ENCODE measurements around the gene SLC26A1.

Gene SLC26A1

DNA sequence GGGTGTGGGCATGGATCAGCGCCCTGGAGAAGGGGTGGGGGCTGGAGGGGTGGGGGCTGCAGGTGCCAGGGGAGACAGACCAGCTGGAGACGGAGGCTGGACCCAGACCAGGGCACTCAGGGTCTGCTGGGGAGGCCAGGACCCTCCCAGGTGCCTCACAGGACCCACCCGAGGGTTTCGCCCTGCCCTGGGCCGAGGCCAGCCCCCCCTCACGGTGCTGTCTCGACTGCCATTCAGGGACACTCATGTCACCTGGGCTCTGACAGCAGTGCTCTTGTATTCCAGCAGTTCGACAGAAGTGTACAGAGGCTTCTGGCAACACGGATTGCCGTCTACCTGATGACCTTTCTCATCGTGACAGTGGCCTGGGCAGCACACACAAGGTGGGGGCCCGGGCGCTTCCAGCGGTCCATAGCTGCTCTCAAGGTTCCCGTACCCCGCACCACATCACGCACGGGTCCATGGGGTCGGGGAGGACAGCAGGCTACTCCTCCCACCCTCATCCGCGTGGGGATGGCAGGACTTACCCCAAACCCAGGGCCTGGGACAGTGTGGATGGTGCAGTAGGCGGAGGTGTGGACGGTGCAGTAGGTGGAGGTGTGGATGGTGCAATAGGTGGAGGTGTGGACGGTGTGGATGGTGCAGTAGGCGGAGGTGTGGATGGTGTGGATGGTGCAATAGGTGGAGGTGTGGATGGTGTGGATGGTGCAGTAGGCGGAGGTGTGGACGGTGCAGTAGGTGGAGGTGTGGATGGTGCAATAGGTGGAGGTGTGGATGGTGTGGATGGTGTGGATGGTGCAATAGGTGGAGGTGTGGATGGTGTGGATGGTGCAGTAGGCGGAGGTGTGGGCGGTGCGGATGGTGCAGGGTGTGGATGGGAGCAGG lies 42.8 kb downstream of the SLC26A1 start:
- TF ChIP-seq, protein P1, sequence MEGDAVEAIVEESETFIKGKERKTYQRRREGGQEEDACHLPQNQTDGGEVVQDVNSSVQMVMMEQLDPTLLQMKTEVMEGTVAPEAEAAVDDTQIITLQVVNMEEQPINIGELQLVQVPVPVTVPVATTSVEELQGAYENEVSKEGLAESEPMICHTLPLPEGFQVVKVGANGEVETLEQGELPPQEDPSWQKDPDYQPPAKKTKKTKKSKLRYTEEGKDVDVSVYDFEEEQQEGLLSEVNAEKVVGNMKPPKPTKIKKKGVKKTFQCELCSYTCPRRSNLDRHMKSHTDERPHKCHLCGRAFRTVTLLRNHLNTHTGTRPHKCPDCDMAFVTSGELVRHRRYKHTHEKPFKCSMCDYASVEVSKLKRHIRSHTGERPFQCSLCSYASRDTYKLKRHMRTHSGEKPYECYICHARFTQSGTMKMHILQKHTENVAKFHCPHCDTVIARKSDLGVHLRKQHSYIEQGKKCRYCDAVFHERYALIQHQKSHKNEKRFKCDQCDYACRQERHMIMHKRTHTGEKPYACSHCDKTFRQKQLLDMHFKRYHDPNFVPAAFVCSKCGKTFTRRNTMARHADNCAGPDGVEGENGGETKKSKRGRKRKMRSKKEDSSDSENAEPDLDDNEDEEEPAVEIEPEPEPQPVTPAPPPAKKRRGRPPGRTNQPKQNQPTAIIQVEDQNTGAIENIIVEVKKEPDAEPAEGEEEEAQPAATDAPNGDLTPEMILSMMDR (conservative IDR thresholded peaks at IDR 0.05): no peak
- no peak overlapping the region for H3K27ac ChIP-seq

DNA sequence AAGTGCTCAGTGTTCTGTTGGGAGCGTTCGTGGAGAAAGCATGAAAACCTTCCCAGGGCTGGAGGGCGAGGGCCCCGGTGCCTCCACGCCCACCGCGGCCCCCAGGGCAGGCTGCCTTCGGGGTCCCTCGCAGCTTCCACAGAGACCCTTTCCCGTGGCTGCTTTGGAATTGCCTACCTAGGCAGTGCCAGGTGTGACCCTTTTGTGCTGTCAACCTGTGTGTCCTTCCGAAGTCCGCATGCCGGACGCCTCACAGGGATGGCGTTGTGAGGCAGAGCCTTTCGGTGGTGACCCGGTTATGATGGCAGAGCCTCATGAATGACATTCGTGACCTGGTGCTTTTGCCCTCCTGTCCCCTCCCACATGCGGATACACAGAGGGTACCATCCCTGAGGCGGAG lies 43.5 kb downstream of the SLC26A1 start:
- TF ChIP-seq, protein P1 (conservative IDR thresholded peaks at IDR 0.05): no peak

DNA sequence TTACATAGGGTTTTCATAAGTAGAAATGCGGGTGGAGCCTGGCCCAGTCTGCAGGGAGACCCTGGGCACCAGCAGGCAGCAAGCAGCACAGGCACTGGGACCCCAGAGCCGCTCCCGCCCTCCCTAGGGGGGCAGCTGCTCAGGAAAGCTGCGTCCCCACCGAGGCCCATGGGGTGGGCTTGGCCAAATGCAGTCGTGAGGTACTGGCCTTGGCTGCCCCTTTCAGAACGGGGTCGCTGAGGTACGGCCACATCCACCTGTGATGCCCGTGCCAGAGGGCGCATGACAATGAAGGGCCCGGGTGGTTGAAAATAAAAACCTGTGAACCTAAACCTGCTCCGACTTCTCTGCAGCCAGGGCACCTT lies 44.3 kb downstream of the SLC26A1 start:
- TF ChIP-seq, protein P1 (conservative IDR thresholded peaks at IDR 0.05): no peak

More for the DNA sequence above, 43.5 kb downstream of the SLC26A1 start:
- H3K27ac ChIP-seq: no peak overlapping the region

DNA sequence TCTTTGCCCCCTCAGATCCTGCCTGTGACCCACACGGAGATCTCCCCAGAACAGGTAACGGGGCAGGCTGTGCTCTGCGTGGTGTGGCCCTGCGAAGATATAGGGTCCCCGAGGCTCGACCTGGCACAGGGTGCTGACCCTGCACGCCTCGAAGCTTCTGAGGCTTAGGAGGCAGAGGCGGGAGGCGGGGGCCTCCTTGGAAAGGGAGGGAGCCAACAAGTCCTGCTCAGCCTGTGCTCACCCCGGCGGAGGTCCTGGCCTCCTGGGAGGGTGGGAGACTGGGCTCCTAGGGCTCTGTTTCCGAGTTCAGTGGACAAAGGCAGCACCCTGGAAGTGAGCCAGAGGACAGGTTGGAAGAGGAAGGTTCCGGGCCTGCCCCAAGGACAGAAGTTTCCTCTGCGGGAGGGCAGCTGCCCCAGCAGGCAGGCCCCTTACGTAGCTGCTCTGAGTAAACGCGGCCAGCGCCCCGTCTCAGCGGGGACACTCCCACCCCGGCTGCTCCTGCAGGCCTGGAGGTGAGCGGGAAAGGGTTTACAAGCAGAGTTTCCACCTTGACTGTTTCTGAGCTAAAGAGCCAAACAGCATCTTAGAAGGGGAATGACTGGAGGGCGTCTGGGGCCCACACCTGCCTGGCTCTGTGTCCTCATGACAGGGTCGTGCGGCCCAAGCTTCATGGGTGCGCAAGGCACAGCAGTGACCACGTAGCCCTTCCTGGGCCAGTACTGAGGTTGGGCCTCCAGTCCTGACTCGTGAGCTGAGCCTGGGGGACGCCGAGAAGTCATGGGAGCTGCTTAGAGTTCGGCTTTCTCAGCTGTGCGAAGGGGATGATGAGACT lies 44.9 kb downstream of the SLC26A1 start:
- no peak overlapping the region for H3K27ac ChIP-seq
- TF ChIP-seq, protein P1 (conservative IDR thresholded peaks at IDR 0.05): no peak

More for the DNA sequence above, 44.3 kb downstream of the SLC26A1 start:
- H3K27ac ChIP-seq: no peak overlapping the region

DNA sequence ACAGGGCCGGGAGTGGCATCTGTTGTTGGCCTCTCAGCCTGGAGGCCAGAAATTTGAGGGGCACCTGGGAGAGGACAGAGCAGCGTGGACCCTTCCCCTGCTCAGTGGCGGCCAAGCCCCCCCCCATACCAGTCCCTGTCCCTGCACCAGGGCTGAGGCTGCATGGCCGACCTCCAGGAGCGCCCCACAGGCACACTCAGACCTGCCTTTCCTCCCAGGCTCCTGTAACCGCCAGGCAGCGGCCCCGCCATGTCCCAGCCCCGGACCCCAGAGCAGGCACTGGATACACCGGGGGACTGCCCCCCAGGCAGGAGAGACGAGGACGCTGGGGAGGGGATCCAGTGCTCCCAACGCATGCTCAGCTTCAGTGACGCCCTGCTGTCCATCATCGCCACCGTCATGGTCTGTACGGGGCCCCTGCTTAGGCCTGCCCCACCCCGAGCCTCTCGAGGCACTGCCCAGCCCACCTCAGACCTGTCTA lies 45.7 kb downstream of the SLC26A1 start:
- TF ChIP-seq, protein P1 (conservative IDR thresholded peaks at IDR 0.05): no peak
- H3K27ac ChIP-seq: no peak overlapping the region

DNA sequence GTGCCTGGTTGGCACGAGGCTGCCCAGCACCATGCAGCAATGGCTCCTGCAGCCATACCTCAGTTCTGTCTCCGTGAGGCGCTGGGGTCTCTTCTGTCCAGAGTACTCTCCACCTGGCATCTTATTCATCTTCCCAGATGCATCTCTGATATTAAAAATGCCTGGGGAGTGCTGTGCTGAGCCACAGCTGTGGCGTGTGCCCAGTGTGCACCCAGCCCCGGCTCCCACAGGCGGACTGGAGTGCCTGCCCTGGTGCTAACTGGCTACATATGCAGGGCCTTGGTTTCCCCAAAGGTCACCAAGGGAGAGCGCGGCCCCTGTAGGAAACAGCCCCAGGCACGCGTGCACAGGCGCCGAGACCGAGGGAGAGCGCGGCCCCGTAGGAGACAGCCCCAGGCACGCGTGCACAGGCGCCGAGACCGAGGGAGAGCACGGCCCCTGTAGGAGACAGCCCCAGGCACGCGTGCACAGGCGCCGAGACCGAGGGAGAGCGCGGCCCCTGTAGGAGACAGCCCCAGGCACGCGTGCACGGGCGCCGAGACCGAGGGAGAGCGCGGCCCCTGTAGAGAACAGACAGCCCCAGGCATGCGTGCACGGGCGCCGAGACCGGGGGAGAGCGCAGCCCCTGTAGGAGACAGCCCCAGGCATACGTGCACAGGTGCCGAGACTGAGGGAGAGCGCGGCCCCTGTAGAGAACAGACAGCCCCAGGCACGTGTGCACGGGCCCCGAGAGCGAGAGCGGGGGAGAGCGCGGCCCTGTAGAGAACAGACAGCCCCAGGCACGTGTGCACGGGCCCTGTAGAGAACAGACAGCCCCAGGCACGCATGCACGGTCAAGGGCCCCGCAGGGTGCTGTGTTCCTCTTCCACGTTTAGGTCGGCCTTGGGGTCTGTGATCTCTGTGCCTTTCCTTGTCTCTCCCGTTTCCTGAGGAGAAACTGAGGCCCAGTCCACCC lies 46.4 kb downstream of the SLC26A1 start:
- no peak overlapping the region for H3K27ac ChIP-seq
- TF ChIP-seq, protein P1 (conservative IDR thresholded peaks at IDR 0.05): no peak

Measured in VCaP (cell line).